ENCODE results near the gene ALG6. TPM values are rescaled to one million over a fixed set of nuclear protein-coding genes. Genes with fewer than 3 reads are reported as not detected.

The ALG6 gene
- total and polyA plus RNA-seq, 2 donors (not counting 1 experiment from before 2014, with no cell fraction given): 12.5 to 15.9 TPM

- Histone ChIP-seq H3K4me2 (ENCODE audit: extremely low read depth, insufficient read depth, low read length) (no peak overlapping the region), H3K36me3 (ENCODE audit: control insufficient read depth, insufficient read depth, low read length) (no peaks in the 10 kb centered on the region), H3K27me3 (ENCODE audit: control insufficient read depth, insufficient read depth, low read length) (no peaks in the 10 kb centered on the region), H3K4me3 (replicated peaks in 1 of 4; ENCODE audit: control extremely low read depth in 1 of 4, insufficient read depth in 1 of 4, low read depth in 3 of 4, low read length in 4 of 4) (no peak overlapping the region), H3K9ac (ENCODE audit: insufficient read depth, low read length) (no peak overlapping the region), H4K20me1 (ENCODE audit: control insufficient read depth, extremely low read depth, insufficient read depth, low read length) (no peaks in the 10 kb centered on the region), H3K27ac (ENCODE audit: insufficient read depth, low read length) (no peak overlapping the region), H2AFZ (ENCODE audit: low read length) (no peak overlapping the region), H3K9me3 (ENCODE audit: control insufficient read depth, insufficient read depth, low read depth, low read length) (no peaks in the 10 kb centered on the region), H3K79me2 (ENCODE audit: control insufficient read depth, insufficient read depth, low read length) (no peaks in the 10 kb centered on the region), H3K4me1 (ENCODE audit: control insufficient read depth, extremely low read depth, insufficient read depth, low read length) (no peaks in the 10 kb centered on the region)
- DNase-seq (ENCODE audit: low read depth in 2 of 2): no peak
- TF ChIP-seq EZH2 (IDR thresholded peaks at IDR 0.05; ENCODE audit: low read length, missing control alignments): no peak
- no peak for TF ChIP-seq CTCF (conservative IDR thresholded peaks at IDR 0.05 in 1 of 2, IDR thresholded peaks at IDR 0.05 in 1 of 2; ENCODE audit: low read depth in 1 of 2, low read length in 2 of 2)
Measured at GRCh38 chr1:63435161-63435560, 67.7 kb downstream of the ALG6 start.

GRCh38 chr1:63442141-63442475 lies 74.7 kb downstream of the ALG6 start:
- H3K9me3 ChIP-seq (ENCODE audit: control insufficient read depth, insufficient read depth, low read depth, low read length): no peaks in the 10 kb centered on the region
- DNase-seq (ENCODE audit: low read depth in 2 of 2): peak in 1 of 2 donors; percentile 9

GRCh38 chr1:63448731-63449246 lies 81.4 kb downstream of the ALG6 start:
- Histone ChIP-seq H2AFZ (ENCODE audit: low read length) (no peak overlapping the region), H3K27me3 (ENCODE audit: control insufficient read depth, insufficient read depth, low read length) (no peaks in the 10 kb centered on the region), H3K79me2 (ENCODE audit: control insufficient read depth, insufficient read depth, low read length) (no peaks in the 10 kb centered on the region), H3K9me3 (ENCODE audit: control insufficient read depth, insufficient read depth, low read depth, low read length) (no peaks in the 10 kb centered on the region), H3K36me3 (ENCODE audit: control insufficient read depth, insufficient read depth, low read length) (no peaks in the 10 kb centered on the region), H3K4me3 (replicated peaks in 1 of 4; ENCODE audit: control extremely low read depth in 1 of 4, insufficient read depth in 1 of 4, low read depth in 3 of 4, low read length in 4 of 4) (no peak overlapping the region), H3K9ac (ENCODE audit: insufficient read depth, low read length) (no peak overlapping the region), H3K27ac (ENCODE audit: insufficient read depth, low read length) (no peak overlapping the region), H4K20me1 (ENCODE audit: control insufficient read depth, extremely low read depth, insufficient read depth, low read length) (no peaks in the 10 kb centered on the region), H3K4me1 (ENCODE audit: control insufficient read depth, extremely low read depth, insufficient read depth, low read length) (peaks cover 5% of the 10 kb centered on the region), H3K4me2 (ENCODE audit: extremely low read depth, insufficient read depth, low read length) (no peak overlapping the region)
- TF ChIP-seq CTCF (conservative IDR thresholded peaks at IDR 0.05 in 1 of 2, IDR thresholded peaks at IDR 0.05 in 1 of 2; ENCODE audit: low read depth in 1 of 2, low read length in 2 of 2) (no peak), EZH2 (IDR thresholded peaks at IDR 0.05; ENCODE audit: low read length, missing control alignments) (no peak)
- DNase-seq (ENCODE audit: low read depth in 2 of 2): peak in 1 of 2 donors; percentile 28

More at GRCh38 chr1:63442141-63442475, 74.7 kb downstream of the ALG6 start:
- Histone ChIP-seq H3K27me3 (ENCODE audit: control insufficient read depth, insufficient read depth, low read length) (no peaks in the 10 kb centered on the region), H3K79me2 (ENCODE audit: control insufficient read depth, insufficient read depth, low read length) (no peaks in the 10 kb centered on the region), H2AFZ (ENCODE audit: low read length) (no peak overlapping the region), H3K4me1 (ENCODE audit: control insufficient read depth, extremely low read depth, insufficient read depth, low read length) (no peaks in the 10 kb centered on the region), H3K9ac (ENCODE audit: insufficient read depth, low read length) (no peak overlapping the region), H3K27ac (ENCODE audit: insufficient read depth, low read length) (no peak overlapping the region), H3K36me3 (ENCODE audit: control insufficient read depth, insufficient read depth, low read length) (no peaks in the 10 kb centered on the region), H3K4me3 (replicated peaks in 1 of 4; ENCODE audit: control extremely low read depth in 1 of 4, insufficient read depth in 1 of 4, low read depth in 3 of 4, low read length in 4 of 4) (no peak overlapping the region), H3K4me2 (ENCODE audit: extremely low read depth, insufficient read depth, low read length) (no peak overlapping the region), H4K20me1 (ENCODE audit: control insufficient read depth, extremely low read depth, insufficient read depth, low read length) (no peaks in the 10 kb centered on the region)
- no peak for TF ChIP-seq CTCF (conservative IDR thresholded peaks at IDR 0.05 in 1 of 2, IDR thresholded peaks at IDR 0.05 in 1 of 2; ENCODE audit: low read depth in 1 of 2, low read length in 2 of 2)
- TF ChIP-seq EZH2 (IDR thresholded peaks at IDR 0.05; ENCODE audit: low read length, missing control alignments): no peak
